HG03439 (cell line): ENCODE results near the gene MYO5B.

Source experiments
- ATAC-seq: cut with Tn5 transposase; IDR thresholded peaks from one replicate; pipeline ENCODE4 v1.9.1; 2021; ENCODE audit warnings: mild to moderate bottlenecking, moderate library complexity; ENCODE audit not compliant: unreplicated experiment

The MYO5B gene

DNA sequence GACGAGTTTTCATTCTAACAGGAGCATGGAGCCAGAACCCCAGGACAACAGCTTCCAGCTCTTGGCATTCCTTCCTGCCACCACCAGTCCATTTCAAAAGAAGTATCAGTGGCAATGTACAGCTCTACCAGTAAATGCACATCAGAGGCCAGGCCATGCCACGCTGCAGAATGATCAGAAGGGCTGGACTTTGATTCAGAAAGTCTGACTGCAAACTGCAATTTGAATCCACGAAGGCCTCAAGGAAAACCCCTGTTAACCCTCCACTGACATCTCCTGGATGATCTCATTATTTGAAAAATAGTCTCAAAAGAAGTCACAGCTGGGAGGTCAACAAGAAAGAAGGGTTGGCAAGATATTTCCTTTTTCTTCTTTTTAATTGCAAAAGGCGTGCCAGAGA, 119.2 kb downstream of the MYO5B start:
- no peak for ATAC-seq

DNA sequence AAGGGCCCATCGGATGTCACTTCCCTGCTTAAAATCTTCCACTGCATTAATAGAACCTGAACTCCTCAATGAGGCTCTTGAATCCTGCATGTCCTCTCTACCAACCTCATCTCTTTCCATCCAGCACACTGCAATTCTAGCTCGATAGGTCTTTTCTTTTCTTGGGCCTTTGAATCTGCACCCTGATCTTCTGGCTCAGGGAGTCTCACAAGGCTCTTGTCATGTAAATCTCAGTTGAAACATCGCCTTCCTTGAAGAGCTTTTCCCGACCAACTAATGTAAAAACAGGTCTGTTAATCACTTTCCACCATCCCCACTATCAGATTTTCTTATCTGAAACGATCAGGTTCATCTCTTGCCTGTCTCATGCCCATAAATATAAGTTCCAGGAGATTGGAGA, 120.5 kb downstream of the MYO5B start:
- no peak for ATAC-seq

DNA sequence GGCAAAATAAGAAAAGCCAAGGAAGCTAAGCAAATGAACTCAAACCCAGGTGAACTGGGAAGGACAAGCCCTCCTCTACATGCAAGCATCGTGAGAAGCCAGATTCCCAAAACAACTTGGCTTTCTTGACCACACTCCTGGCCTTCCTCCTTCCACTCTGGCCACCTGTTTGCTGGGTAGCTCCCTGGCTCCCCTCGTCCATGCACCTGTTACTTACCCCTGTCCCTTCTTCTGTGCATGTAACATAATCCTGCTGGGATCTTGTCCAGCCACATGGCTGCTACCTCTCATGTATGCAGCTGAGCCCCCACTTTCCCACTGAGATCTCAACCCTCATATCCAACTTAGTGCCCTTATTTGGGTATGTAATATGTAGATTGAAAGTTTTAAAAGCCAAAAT, 121.6 kb downstream of the MYO5B start:
- no peak for ATAC-seq

DNA sequence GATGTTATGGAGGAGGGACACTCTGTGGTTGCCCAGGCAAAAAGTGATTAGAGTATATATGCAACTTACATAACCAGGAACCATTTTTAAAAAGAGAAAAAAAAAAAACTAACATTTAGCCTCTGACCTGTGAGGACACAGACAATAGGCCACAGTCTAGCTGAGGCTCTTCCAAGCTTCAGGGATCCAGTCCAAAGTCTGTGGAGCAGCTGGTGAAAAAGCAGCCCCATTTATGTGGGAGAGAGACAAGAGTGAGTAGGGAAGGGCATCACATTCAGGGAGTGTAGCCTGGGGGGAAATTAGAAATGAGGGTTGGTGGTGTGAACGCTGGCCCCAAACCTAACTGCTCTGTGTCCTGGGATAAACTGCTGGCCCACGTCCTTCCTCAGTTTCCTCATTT, 122.8 kb downstream of the MYO5B start:
- ATAC-seq = no peak

DNA sequence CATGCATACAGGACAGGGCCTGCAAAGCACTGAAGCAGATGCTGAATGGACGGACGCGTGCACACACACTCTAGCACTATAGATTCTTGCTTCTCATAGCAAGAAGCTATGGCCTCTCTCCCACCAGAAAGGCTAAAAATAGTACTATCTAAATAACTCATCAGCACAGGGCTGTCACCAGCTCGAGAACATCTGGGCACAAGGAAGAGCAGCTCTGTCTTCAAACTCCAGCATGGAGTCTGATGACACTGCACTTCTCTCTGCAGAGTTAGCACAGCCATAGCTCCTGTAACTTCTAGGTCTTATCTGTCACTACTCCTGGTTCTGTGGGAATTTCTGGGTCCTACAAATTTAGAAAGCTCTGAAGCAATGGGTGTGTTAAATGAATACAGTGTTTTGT, 123.5 kb downstream of the MYO5B start:
- no peak for ATAC-seq

DNA sequence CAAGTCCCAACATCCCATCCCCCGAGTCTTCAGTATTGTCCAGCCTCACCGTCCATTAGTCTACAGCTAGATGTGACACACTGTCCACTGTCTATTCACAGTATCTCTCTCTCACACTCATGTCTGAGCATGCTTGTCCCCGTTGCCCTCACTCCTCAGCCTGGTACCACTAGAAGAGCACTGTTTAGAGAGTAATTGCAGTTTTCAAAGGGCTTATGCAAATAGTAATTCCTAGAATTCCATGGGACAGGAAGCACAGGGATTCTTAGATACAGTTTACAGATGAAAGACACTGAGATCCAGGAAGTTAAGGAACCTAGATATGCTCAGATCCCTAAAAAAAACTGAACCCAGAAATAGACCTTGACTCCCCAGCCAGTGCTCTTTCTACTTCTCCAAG, 125.5 kb downstream of the MYO5B start:
- ATAC-seq = no peak

DNA sequence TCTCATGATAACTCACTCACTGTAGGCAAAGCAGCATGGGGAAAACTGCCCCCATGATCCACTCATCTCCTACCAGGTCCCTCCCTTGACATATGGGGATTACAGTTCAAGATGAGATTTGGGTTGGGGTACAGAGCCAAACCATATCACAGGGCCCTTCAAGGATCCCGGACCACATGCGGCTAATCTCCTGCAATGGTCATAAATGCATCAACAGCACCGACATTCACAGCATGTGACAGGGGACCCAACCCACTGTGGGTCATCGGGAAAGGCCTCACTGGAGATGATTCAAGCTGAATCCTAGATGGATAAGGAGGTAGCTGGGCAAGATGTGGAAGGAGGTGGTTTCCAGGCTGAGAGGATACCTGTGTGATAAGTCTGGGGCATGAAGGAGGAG, 129.4 kb downstream of the MYO5B start:
- ATAC-seq = no peak

DNA sequence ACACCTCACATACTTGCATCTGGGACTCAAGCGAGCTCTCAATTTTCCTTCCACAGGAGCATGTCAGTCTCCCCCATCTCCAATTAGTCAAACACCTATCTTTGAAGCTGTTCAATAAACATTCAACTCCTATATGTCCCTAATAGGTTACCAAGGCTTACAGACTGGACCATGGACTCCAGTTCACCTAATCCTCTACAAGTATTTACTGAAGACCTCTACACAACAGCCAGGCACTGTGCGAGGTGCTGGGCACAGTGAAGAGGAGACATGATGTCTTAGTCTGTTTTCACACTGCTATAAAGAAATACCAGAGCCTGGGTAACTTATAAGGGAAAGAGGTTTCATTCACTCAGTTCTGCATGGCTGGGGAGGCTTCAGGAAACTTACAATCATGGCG, 129.9 kb downstream of the MYO5B start:
- ATAC-seq = no peak

DNA sequence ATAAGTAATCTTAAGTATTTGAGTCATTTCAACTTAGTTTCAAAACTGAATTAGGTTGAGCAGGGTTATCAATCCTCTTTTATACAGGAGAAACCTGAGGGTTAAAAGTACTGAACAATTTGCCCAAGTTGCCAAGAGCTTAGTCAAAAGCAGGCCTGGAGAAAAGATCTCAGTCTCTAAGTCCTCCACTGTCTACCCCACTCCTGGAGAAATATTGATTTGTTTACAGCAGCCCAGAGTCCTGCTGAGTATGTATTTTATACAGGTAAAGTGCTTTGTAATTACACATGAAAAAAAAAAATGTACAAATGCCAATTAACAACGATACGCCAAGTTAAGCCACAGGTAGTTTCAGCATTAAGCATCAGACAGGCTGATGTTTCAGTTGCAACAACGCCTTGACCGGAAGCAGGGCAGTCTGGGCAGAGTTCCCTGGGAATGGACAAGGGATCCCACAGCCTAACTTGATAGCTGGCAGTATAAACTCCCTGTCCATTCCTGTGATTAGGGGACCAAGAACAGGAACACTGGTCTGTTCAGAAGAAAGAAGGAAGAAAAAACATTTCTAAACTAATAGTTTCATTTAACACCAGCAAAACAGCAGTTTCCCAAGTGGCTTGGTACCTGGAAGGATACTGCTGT, 132.9 kb downstream of the MYO5B start:
- ATAC-seq = no peak

DNA sequence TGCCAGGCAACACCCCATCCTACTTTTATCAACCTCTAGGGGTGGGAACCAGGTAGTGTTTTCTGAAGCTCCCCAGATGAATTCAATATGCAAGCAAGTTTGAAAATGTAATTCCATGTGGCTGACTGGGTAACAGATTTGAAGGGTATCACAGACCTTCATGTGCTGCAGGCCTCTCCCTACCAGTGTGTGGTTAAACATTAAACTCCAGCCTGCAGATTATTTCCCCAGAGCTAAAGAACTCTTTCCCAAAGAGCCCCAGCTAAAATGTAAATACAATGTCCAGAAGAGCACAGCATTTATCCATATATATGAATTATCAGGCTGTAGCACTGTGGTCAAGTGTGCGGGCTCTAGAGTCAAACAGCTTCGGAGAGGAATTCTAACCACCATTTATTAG, 134.1 kb downstream of the MYO5B start:
- ATAC-seq = no peak

DNA sequence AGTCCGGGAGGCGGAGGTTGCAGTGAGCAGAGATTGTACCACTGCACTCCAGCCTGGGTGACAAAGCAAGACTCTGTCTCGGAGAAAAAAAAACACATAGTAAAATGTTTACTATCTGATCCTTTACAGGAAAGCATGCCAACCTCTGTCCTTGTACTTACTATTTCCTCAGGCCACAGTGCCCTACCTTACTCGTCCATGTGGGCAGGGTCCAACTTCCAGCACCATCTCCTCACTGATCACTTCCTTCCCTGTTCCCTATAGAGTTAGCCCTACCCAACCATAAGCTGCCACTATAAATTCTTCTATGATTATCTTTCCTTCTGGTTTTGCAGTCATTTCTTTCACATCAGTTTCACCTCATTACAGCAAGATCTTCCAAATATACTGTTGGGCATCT, 136.2 kb downstream of the MYO5B start:
- ATAC-seq = no peak

DNA sequence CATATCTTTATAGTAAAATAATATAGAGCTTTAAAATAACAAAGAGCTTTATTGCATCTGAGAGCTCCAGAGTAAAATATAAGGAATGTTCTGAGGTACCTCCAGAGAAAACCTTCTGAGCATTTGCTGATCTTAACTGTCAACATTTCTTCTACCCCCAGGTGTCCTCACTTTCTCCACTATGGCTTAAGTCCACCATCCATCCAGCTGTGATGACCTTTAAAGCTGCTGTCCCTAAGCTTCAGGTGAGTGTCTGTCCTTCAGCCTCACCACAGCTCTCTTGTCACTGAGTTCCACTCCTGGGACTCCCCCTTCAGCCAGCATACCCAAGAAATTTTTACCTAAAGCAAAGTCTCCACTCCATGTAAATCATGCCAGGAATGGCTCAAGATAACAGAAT, 137.9 kb downstream of the MYO5B start:
- ATAC-seq = no peak

DNA sequence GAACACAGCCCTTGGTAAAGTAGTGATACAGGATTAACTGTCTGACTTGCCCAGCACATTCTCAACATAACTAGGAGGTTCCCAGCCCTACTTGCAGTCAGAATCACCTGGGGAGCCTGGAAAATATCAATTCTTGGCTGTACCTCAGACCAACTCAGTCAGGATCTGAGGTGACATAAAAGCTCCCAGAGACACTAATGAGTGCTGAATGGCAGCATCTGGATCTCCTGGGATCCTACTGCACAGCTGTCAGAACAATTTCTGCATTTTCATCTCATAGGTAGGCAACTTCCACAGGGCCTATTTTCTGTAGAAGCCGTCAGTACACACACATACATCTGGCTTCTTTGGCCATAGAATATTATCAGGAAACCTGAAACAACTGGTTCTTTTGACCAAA, 138.8 kb downstream of the MYO5B start:
- ATAC-seq = no peak

DNA sequence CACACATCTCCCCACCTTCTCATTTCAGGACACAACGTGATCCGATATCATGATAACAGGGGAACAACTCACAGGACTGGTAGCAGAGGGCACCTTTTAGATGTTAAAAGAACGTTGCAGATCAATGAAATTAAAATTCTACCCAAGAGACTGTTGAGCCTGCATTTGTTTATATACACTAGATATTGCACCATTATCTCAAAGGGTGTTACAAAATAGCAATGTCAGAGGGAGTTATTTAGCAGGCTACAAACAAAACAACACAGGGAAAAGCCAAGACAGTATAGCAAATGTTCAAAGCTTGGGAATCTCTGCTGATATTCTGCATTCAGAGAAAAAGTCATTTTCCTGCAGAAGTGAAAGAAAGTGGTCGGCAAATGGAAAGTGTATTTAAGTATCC, 139.5 kb downstream of the MYO5B start:
- no peak for ATAC-seq

DNA sequence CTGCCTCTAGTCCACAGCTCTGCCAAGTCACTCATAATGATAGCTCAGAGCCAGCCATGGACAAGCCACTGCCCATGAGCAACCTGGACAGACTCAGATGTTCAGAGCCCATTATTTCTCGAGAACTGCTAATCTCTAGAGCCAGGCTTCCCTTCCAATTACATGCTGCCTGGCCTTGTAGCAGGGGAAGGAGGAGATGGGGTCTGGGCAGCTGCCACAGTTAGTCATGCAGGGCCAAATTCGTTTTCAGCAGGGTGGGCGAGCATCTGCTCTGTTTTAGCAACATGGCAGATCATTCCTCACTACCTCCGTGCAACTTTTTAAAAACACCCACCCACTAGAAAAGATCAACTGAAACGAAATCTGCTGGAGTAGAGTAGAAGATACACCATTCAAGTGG, 141.8 kb downstream of the MYO5B start:
- no peak for ATAC-seq

DNA sequence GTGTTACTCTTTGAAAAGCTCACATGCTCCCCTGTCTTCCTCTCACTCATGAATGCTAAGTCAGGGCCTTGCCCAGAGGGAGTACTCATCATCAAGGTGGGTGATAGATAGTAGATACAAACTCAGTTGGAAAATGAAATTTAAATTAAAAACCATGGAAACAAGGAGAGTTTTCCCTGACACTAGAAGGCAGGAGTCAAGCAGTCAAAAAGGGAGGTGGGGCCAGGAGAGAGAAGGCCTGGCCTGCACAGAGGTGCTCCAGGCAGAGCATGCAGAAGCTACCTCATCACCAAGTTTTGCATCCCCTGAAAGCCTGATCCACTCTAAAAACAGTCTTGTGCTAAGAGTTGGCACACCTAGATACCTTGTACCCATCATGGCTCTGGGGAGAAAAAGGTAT, 143.7 kb downstream of the MYO5B start:
- ATAC-seq = no peak

DNA sequence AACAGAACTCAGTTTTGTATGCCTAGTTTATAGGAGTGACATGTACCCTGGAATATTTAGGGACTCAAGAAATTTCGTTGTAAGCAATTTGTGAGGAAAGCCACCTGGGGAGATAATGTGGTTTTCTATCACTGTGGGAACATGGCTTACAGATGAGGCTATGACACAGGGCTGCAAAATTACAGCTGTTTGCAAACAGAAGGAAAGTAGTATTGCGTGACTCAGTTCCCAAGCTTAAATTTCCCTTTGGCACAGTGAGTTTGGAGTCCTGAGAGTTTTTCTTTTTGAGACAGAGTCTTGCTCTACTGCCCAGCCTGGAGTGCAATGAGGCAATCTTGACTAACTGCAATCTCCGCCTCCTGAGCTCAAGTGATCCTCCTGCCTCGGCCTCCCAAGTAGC, 149.8 kb downstream of the MYO5B start:
- no peak for ATAC-seq

DNA sequence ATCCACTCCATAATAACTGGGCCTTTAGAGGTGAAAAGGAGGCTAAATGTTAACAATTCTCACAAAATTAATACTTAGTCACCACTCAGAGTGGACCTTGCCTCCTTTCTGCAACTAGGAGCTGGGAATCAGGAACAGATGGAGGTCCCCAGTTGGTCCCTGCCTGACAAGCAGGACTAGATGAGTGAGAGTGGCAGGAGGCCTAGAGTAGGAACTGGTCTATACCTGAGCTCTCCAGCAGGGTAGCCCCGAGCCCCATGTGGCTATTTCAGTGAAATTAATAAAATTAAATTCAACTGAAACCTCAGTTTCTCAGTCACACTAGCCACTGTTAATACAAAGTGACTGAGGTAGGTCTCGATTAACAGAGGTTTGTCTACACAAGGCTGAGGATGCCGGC, 150.5 kb downstream of the MYO5B start:
- ATAC-seq = no peak

DNA sequence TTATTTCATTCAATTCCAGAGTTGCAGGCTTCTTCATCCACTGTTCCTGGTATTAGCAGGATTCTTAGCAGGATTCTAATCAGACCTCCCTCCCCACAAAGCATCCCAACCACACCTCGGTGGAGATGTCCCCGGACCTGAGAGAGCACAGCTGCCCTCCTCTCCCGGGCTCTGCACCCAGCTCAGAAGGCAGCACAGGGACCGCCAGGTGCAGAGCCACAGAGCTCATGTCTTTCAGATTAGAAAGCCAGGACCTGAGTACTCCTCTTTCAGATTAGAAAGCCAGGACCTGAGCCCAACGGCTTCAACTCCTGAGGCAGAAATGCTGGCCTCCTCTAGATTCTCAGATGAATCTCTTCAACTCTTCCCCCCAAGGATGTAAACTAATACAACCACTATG, 152.3 kb downstream of the MYO5B start:
- no peak for ATAC-seq

DNA sequence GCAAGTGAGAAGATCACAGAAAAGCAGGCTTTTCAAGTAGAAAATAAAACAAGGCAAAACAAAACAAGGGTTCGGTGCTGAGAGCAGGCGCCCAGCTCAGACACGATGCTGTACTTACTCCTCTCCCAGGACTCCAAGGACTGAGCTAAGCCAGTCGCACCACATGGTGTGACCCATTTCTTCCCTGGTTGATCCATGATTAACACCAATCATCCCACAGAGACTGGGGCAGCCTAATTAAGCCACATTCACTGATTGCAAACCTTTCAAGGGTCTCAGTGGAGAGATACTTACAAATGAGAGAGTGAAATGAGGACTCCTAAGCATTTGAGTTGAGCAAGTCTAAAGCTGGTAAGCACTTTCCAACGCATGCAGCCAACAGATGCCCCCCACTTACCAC, 155.2 kb downstream of the MYO5B start:
- no peak for ATAC-seq

DNA sequence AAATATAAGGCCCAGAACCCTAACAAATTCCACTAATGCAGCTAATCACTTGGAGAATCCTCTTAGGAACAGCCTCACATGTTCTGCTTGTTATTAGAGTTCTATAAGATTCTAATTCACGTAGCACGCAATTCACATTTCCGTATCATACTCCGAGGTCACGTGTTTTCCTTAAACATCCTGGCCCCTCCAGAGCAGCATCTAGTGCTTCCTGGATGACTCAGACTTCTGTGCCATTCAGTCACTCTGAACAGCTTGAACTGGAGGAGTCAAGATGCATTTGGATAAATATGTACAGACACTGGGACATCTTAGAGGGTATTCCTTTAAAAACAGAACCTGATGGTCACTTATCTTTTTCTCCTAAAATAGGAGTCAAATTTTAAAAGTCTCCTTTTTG, 156.5 kb downstream of the MYO5B start:
- ATAC-seq = no peak

DNA sequence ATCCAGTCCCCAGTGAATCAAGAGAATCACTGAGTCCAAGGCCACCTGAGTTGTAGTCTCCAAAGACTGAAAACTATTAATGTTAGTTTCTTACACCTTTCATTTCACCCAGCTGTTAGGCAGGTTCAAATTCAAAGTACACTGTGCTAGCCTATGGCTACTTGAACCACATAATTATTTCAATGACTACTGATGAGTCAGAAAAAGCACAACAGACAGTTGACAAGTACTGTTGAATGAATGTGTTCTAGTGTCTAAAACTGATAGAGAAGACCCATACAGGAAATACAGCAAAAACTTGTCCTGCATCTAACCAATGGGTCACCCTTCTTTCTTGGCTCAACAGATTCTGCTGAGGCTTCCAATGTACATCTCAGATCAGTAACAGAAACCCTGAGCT, 160.9 kb downstream of the MYO5B start:
- no peak for ATAC-seq

DNA sequence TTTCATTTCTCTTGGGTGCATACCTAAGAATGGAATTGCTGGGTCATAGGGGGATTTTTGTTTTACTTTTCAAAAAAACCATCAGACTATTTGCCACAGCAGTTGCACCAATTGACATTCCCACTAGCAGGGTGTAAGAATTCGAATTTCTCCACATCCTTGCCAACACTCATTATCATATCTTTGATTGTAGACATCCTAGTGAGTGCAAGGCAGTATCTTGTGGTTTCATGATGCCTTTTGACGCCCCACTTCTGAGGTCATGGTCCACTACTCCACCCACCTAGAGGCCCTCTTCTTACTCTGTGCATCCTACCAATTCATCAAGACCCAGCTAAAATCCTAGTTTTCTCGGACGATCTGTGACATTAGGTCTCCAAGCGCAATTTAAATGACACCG, 161.9 kb downstream of the MYO5B start:
- no peak for ATAC-seq

DNA sequence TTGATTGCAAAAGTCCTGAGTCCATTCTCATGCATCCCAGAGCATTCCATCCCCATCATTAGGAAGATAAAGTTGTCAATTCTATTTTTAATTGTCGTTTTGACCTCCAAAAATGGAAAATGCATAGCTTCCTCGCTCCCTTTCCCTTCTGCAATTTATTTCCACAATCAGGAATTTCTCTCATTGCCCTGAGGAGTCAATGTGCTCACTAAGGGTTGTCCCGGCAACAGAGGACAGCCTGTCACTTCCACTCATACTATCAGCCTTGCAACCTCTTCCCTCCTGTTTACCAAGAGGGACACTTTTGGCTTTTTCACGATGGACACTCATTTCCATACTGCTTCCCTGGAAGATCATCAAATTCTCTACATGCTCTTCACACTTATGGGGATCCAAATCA, 164.8 kb downstream of the MYO5B start:
- ATAC-seq = no peak
